Karpas-422 (cell line): ENCODE data around the gene HSPE1. TPM values are rescaled to one million over a fixed set of nuclear protein-coding genes. Genes with fewer than 3 reads are reported as not detected.

Experiments
- DNase-seq: peaks from one replicate; pipeline ENCODE4 v3.0.0-alpha.2; 2015
- H2AFZ ChIP-seq: fragments of 200-600 bp; sonication (generic); 2 replicates; pipeline ENCODE4 v1.6.1; 2014; ENCODE audit warnings: antibody characterized with exemption, low read length, mixed read lengths
- H3K27ac ChIP-seq: fragments of 200-600 bp; sonication (generic); 2 replicates; pipeline ENCODE4 v1.5.1; 2014; ENCODE audit warnings: mild to moderate bottlenecking, low read length, moderate library complexity
- H3K27me3 ChIP-seq: fragments of 200-600 bp; sonication (generic); 2 replicates; pipeline ENCODE4 v1.6.1; 2014; ENCODE audit warnings: low read length, mixed read lengths
- H3K36me3 ChIP-seq: fragments of 200-600 bp; sonication (generic); 2 replicates; pipeline ENCODE4 v1.6.1; 2014; ENCODE audit warnings: low read length, mixed read lengths; ENCODE audit not compliant: insufficient read depth
- H3K4me1 ChIP-seq: fragments of 200-600 bp; sonication (generic); 2 replicates; pipeline ENCODE4 v1.6.1; 2014; ENCODE audit warnings: mild to moderate bottlenecking, low read length, mixed read lengths
- H3K4me2 ChIP-seq: fragments of 200-600 bp; sonication (generic); 2 replicates; pipeline ENCODE4 v1.6.1; 2014; ENCODE audit warnings: low read length, low read depth, mild to moderate bottlenecking; ENCODE audit not compliant: poor library complexity, severe bottlenecking
- H3K4me3 ChIP-seq: fragments of 200-600 bp; sonication (generic); 2 replicates; pipeline ENCODE4 v1.5.1; 2014; ENCODE audit warnings: mild to moderate bottlenecking, antibody characterized with exemption, low read length, mixed read lengths
- H3K79me2 ChIP-seq: fragments of 200-600 bp; sonication (generic); 2 replicates; pipeline ENCODE4 v1.6.1; 2014; ENCODE audit warnings: mild to moderate bottlenecking, low read length, mixed read lengths
- H3K9ac ChIP-seq: fragments of 200-600 bp; sonication (generic); 2 replicates; pipeline ENCODE4 v1.6.0; 2014; ENCODE audit warnings: low read length
- H3K9me2 ChIP-seq: fragments of 200-600 bp; sonication (generic), shearing (Covaris generic); replicated peaks from 2 replicates; pipeline ENCODE4 v1.6.0; 2014; ENCODE audit warnings: mild to moderate bottlenecking, low read length, moderate library complexity; ENCODE audit not compliant: insufficient read depth
- H3K9me3 ChIP-seq: fragments of 300-700, 200-600 bp; sonication (generic); 2 replicates; pipeline ENCODE4 v1.6.1; 2014; ENCODE audit warnings: low read length, mixed read lengths
- H4K20me1 ChIP-seq: fragments of 200-600 bp; sonication (generic); 2 replicates; pipeline ENCODE4 v1.6.1; 2014; ENCODE audit warnings: mild to moderate bottlenecking, antibody characterized with exemption, low read length, low read depth; ENCODE audit not compliant: insufficient read depth
- total RNA-seq: library from RNA; depleted of rRNA; stranded (reverse); fragments of >200 nt; shearing (Covaris generic); gene quantifications from 2 replicates; pipeline ENCODE4 v1.2.3, GENCODE V29; 2014; ENCODE audit warnings: low replicate concordance

Gene HSPE1
- total RNA-seq, 1 experiment from 2014 or later: 132 TPM

DNA sequence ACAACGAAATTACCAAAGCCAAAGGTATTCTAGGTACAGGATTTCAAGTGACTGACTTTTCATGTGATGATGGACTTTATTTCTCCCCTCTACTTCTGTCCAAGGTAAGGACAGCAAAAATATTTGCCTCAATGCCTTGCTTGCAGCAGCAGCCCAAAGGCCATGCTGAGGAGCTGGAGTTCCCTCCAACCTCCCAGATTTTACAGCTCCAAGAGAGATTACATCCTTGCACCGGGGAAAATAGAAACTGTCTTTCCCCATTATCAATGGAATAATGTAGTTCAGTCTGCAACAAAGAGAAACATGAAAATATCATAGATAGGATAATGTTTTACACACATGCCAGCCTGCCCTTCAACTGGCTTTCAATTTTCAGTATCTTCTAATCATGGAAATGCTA, 14.0 kb upstream of the HSPE1 start:
- H3K4me3 ChIP-seq: no peak overlapping the region
- no peaks in the 10 kb centered on the region for H3K9me3 ChIP-seq
- H3K4me2 ChIP-seq: no peak overlapping the region
- no peak overlapping the region for H3K9ac ChIP-seq
- H3K4me1 ChIP-seq: no peaks in the 10 kb centered on the region
- H2AFZ ChIP-seq: no peak overlapping the region
- no peaks in the 10 kb centered on the region for H3K79me2 ChIP-seq
- no peaks in the 10 kb centered on the region for H3K27me3 ChIP-seq
- H3K36me3 ChIP-seq: peaks cover 50% of the 10 kb centered on the region
- no peak overlapping the region for H3K27ac ChIP-seq
- no peaks in the 10 kb centered on the region for H3K9me2 ChIP-seq
- DNase-seq: no peak
- H4K20me1 ChIP-seq: 0 out of 2 replicates have a peak, but pooled peaks cover 3% of the 10 kb centered on the region

DNA sequence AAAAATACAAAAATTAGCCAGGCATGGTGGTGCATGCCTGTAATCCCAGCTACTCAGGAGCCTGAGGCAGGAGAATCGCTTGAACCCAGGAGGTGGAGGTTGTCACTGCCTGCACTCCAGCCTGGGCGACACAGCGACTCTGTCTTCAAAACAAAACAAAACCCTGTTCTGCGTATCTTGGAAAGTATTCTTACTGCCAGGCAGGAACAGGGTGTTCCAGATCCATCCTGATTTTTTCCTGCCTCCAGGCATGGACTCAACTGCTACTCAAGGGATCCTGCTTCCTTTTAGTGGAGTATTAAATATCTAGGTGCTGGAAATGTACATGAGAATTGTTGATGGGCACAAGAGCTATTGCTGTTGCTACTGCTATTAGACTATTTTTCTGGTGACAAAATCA, 12.8 kb upstream of the HSPE1 start:
- Histone ChIP-seq H4K20me1 (peaks cover 3% of the 10 kb centered on the region; the same call in 1 of the 2 replicates), H3K9me3 (no peaks in the 10 kb centered on the region), H2AFZ (no peak overlapping the region), H3K9me2 (no peaks in the 10 kb centered on the region), H3K4me2 (no peak overlapping the region), H3K27ac (no peak overlapping the region), H3K4me3 (no peak overlapping the region), H3K9ac (no peak overlapping the region), H3K79me2 (no peaks in the 10 kb centered on the region), H3K36me3 (peaks cover 61% of the 10 kb centered on the region), H3K27me3 (no peaks in the 10 kb centered on the region), H3K4me1 (no peaks in the 10 kb centered on the region)
- no peak for DNase-seq

DNA sequence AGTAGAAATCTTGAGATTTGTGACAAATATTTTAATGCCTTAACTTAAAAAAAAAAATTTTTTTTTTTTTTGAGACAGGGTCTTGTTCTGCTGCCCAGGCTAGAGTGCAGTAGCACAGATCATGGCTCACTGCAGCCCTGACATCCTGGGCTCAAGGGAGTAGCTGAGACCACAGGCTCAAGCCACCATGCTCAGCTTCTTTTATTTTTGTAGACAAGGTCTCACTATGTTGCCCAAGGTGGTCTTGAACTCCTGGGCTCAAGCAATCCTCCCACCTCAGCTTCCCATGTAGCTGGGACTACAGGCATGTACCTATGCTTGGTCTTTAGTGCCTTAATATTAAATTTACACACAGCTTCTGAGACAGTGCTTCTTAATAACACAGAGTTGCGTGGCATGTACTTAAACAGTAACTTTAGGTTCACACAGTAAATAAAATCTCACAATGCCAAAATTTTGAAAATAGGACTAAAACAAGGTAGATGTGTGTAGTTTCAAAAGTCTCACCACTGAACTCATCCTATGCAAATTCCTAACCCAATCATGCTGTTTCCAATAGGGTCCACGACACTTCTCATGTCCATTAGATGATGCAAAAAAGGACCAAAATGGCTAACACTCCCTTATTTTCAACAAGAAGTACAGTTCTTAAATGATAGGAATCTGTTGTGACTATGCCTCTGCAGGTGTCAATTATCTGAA, 4.6 kb upstream of the HSPE1 start:
- H3K9ac ChIP-seq: no peak overlapping the region
- no peak overlapping the region for H3K27ac ChIP-seq
- H3K4me2 ChIP-seq: peak overlapping the region; percentile 81

DNA sequence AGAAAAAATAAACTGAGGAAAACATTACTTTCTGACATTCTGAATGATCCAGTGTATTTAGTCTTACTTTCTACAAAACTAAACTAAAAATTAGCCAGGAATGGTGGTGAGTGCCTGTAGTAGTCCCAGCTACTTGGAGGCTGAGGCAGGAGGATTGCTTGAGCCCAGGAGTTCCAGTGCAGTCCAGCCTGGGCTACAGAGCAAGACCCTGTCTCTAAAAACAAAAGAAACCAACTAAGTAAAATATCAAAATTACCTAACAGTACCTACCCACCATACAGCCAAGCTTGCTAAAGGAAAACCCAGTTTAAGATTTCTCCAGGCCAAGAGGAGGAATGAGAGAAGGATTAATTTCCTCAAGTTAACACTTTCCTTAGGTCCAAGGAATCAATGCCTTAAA, 3.5 kb upstream of the HSPE1 start:
- Histone ChIP-seq H3K79me2 (peaks cover 75% of the 10 kb centered on the region), H2AFZ (no peak overlapping the region), H3K9ac (no peak overlapping the region), H3K4me3 (peak overlapping the region; percentile 97; the same call in 1 of the 2 replicates), H4K20me1 (peaks cover 31% of the 10 kb centered on the region), H3K36me3 (peaks cover 77% of the 10 kb centered on the region), H3K27me3 (no peaks in the 10 kb centered on the region), H3K27ac (no peak overlapping the region), H3K4me2 (peak overlapping the region; percentile 81), H3K9me2 (no peaks in the 10 kb centered on the region), H3K9me3 (no peaks in the 10 kb centered on the region), H3K4me1 (peaks cover 36% of the 10 kb centered on the region)
- no peak for DNase-seq

More for the DNA sequence above, 4.6 kb upstream of the HSPE1 start:
- Histone ChIP-seq H3K27me3 (no peaks in the 10 kb centered on the region), H3K9me3 (no peaks in the 10 kb centered on the region), H3K9me2 (no peaks in the 10 kb centered on the region), H3K36me3 (peaks cover 79% of the 10 kb centered on the region), H3K4me3 (no peak overlapping the region), H4K20me1 (peaks cover 31% of the 10 kb centered on the region), H2AFZ (no peak overlapping the region), H3K79me2 (peaks cover 64% of the 10 kb centered on the region), H3K4me1 (peaks cover 29% of the 10 kb centered on the region)
- no peak for DNase-seq

DNA sequence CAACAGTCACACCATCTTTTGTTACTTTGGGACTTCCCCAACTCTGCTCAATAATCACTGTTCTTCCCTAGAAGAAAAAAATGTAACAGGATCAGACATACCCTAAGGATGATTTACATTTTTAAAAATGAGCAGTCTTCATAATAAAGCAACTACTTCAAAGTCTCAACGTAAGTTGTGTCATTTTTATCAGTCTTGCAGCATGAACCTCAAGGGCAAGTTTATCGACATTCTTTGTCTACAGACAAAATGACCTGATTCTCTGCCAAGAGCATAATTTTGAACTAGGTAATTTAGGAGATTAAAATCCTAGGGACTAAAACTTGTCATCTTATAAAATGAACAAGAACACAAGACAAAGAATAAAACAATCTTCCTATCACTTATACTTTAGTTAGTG, 2.9 kb upstream of the HSPE1 start:
- Histone ChIP-seq H2AFZ (no peak overlapping the region), H3K4me2 (peak overlapping the region; percentile 81), H3K79me2 (peaks cover 81% of the 10 kb centered on the region), H4K20me1 (peaks cover 31% of the 10 kb centered on the region), H3K9me3 (no peaks in the 10 kb centered on the region), H3K9ac (peak overlapping the region; percentile 97; the same call in 1 of the 2 replicates), H3K36me3 (peaks cover 77% of the 10 kb centered on the region), H3K9me2 (no peaks in the 10 kb centered on the region), H3K27ac (peak overlapping the region; percentile 85), H3K4me3 (peak overlapping the region; percentile 97), H3K4me1 (peaks cover 43% of the 10 kb centered on the region), H3K27me3 (no peaks in the 10 kb centered on the region)
- DNase-seq: no peak

DNA sequence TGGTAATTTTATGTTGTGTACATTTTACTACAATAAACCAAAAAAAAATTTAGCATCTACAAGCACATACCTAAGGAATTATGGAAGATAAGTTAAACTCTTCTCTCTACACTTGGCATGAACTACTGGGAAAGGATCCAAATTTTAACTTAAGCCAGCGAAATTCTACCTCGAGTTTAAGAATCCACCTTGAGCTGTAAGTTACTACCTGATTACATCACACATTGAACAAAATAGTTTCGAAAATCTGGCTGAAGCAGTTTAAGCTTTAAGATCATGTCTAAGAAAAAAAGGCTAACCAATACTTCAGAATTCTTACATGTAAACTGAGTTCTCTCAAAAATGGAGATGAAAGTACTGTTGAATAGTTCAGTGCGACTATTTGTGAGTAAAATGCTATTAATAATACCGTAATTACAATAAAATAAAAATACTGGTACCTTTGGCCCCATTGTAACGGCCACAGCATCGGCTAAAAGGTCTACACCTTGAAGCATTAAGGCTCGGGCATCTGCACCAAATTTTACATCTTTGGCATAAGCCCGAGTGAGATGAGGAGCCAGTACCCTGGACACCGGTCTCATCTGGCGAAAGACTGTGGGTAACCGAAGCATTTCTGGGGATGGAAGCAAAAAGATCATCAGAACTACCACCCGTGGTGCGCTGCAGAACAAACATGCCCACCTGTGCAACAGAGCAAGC, 1.8 kb upstream of the HSPE1 start:
- DNase-seq: no peak
- H3K9me2 ChIP-seq: no peaks in the 10 kb centered on the region
- peak overlapping the region; percentile 85 for H3K27ac ChIP-seq
- H3K4me3 ChIP-seq: peak overlapping the region; percentile 97
- H3K9ac ChIP-seq: peak overlapping the region; percentile 97
- H3K79me2 ChIP-seq: peaks cover 83% of the 10 kb centered on the region
- H2AFZ ChIP-seq: no peak overlapping the region
- peaks cover 44% of the 10 kb centered on the region for H3K4me1 ChIP-seq
- peaks cover 80% of the 10 kb centered on the region for H3K36me3 ChIP-seq
- peaks cover 31% of the 10 kb centered on the region for H4K20me1 ChIP-seq
- peak overlapping the region; percentile 81 for H3K4me2 ChIP-seq
- no peaks in the 10 kb centered on the region for H3K27me3 ChIP-seq
- no peaks in the 10 kb centered on the region for H3K9me3 ChIP-seq

DNA sequence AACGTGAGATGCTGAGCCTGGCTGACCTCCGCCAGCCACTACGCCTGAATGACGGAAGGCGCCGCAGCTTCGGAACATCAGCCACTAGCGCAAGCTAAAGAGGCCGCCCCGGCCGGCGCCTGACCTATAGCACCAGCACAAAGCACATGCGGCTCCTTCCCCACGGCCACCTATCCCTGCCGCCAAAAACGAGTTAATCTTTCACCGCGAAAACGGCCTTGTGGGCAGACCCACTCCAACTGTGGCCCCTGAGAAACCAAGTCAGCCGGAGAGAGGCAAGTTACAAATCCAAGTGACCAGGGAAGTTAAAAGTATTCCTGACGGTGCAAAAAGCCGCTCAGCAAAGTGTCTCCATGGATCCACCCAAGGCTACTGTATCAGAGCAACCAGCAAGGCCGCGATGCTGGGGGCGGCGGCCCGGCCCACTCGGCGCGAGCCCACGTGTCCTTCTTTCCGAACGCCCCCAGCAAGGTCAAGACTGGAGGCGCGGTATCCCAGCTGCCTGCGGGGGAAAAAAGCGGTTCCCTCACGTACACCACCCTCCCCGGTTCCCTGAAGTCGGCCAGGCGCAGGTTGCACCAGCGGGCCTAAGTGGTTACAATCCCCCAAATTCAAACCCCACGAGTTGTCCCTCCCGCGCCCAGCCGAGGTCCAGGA, 1.1 kb upstream of the HSPE1 start:
- H3K4me1 ChIP-seq: peaks cover 44% of the 10 kb centered on the region
- no peak overlapping the region for H2AFZ ChIP-seq

More for the DNA sequence above, 1.1 kb upstream of the HSPE1 start:
- Histone ChIP-seq H3K79me2 (peaks cover 83% of the 10 kb centered on the region), H3K4me2 (peak overlapping the region; percentile 81), H4K20me1 (peaks cover 31% of the 10 kb centered on the region), H3K9ac (peak overlapping the region; percentile 97), H3K9me3 (no peaks in the 10 kb centered on the region), H3K27ac (peak overlapping the region; percentile 85), H3K27me3 (no peaks in the 10 kb centered on the region), H3K9me2 (no peaks in the 10 kb centered on the region), H3K36me3 (peaks cover 81% of the 10 kb centered on the region), H3K4me3 (peak overlapping the region; percentile 97)
- DNase-seq: peak; percentile 84
